ENCODE measurements around the gene ANKFN1. TPM values are rescaled to one million over a fixed set of nuclear protein-coding genes. Genes with fewer than 3 reads are reported as not detected.

Gene ANKFN1
- total RNA-seq, 1 donor from 2014 or later, result not detected

- H3K36me3 Mint-ChIP-seq (ENCODE audit: low read depth, unreplicated experiment), result no peaks in the 10 kb centered on the region
- Histone ChIP-seq H3K9ac (ENCODE audit: low read length) (no peak overlapping the region), H3K9me3 (ENCODE audit: insufficient read depth, low read depth, low read length) (no peaks in the 10 kb centered on the region), H3K36me3 (ENCODE audit: insufficient read depth, low read length) (no peaks in the 10 kb centered on the region), H3K79me2 (ENCODE audit: insufficient read depth, low read length) (no peaks in the 10 kb centered on the region), H3K4me1 (ENCODE audit: insufficient read depth, low read length) (no peaks in the 10 kb centered on the region), H2AFZ (ENCODE audit: low read depth, low read length) (peak overlapping the region; percentile 3), H3K27ac (ENCODE audit: low read depth, low read length) (no peak overlapping the region), H4K20me1 (ENCODE audit: insufficient read depth, low read length) (no peaks in the 10 kb centered on the region), H3K4me2 (ENCODE audit: low read length) (peak overlapping the region; percentile 52), H3K27me3 (ENCODE audit: insufficient read depth, low read length) (no peaks in the 10 kb centered on the region), H3K4me3 (ENCODE audit: insufficient read depth, low read depth, low read length) (no peak overlapping the region)
- TF ChIP-seq EZH2 (IDR thresholded peaks at IDR 0.05; ENCODE audit: insufficient read depth, low read length), result no peak
- no peak for TF ChIP-seq CTCF (IDR thresholded peaks at IDR 0.05; ENCODE audit: insufficient read depth, low read depth, low read length)
- no peaks in the 10 kb centered on the region for H3K9me3 Mint-ChIP-seq (ENCODE audit: unreplicated experiment)
- no peak overlapping the region for H3K4me3 Mint-ChIP-seq (ENCODE audit: unreplicated experiment)
- H3K4me1 Mint-ChIP-seq (ENCODE audit: low read depth, unreplicated experiment), result peaks cover 17% of the 10 kb centered on the region
- peak; percentile 39 for DNase-seq (ENCODE audit: low read depth)
- peak overlapping the region; percentile 77 for H3K27ac Mint-ChIP-seq (ENCODE audit: unreplicated experiment)
- no peaks in the 10 kb centered on the region for H3K27me3 Mint-ChIP-seq (ENCODE audit: low read depth, unreplicated experiment)
- FAIRE-seq, result peak; percentile 89
Measured at GRCh38 chr17:56440419-56440818, 287.1 kb downstream of the ANKFN1 start.

- Histone ChIP-seq H3K4me2 (ENCODE audit: low read length) (peak overlapping the region; percentile 5), H3K4me3 (ENCODE audit: insufficient read depth, low read depth, low read length) (no peak overlapping the region), H2AFZ (ENCODE audit: low read depth, low read length) (no peak overlapping the region), H3K9me3 (ENCODE audit: insufficient read depth, low read depth, low read length) (no peaks in the 10 kb centered on the region), H3K27me3 (ENCODE audit: insufficient read depth, low read length) (no peaks in the 10 kb centered on the region), H3K27ac (ENCODE audit: low read depth, low read length) (no peak overlapping the region), H3K4me1 (ENCODE audit: insufficient read depth, low read length) (no peaks in the 10 kb centered on the region), H3K9ac (ENCODE audit: low read length) (no peak overlapping the region), H3K79me2 (ENCODE audit: insufficient read depth, low read length) (no peaks in the 10 kb centered on the region), H3K36me3 (ENCODE audit: insufficient read depth, low read length) (no peaks in the 10 kb centered on the region), H4K20me1 (ENCODE audit: insufficient read depth, low read length) (no peaks in the 10 kb centered on the region)
- DNase-seq (ENCODE audit: low read depth) (peak; percentile 78), FAIRE-seq (no peak)
- H3K4me3 Mint-ChIP-seq (ENCODE audit: unreplicated experiment), result no peak overlapping the region
- H3K27me3 Mint-ChIP-seq (ENCODE audit: low read depth, unreplicated experiment), result no peaks in the 10 kb centered on the region
- H3K9me3 Mint-ChIP-seq (ENCODE audit: unreplicated experiment), result no peaks in the 10 kb centered on the region
- TF ChIP-seq EZH2 (IDR thresholded peaks at IDR 0.05; ENCODE audit: insufficient read depth, low read length) (no peak), CTCF (IDR thresholded peaks at IDR 0.05; ENCODE audit: insufficient read depth, low read depth, low read length) (no peak)
- peaks cover 17% of the 10 kb centered on the region for H3K4me1 Mint-ChIP-seq (ENCODE audit: low read depth, unreplicated experiment)
- H3K36me3 Mint-ChIP-seq (ENCODE audit: low read depth, unreplicated experiment), result no peaks in the 10 kb centered on the region
- H3K27ac Mint-ChIP-seq (ENCODE audit: unreplicated experiment), result no peak overlapping the region
Measured at GRCh38 chr17:56441308-56441707, 288.0 kb downstream of the ANKFN1 start.

- no peak for TF ChIP-seq CTCF (IDR thresholded peaks at IDR 0.05; ENCODE audit: insufficient read depth, low read depth, low read length)
- TF ChIP-seq EZH2 (IDR thresholded peaks at IDR 0.05; ENCODE audit: insufficient read depth, low read length), result no peak
- no peaks in the 10 kb centered on the region for H3K27me3 ChIP-seq (ENCODE audit: insufficient read depth, low read length)
- H3K4me3 ChIP-seq (ENCODE audit: insufficient read depth, low read depth, low read length), result no peak overlapping the region
- H3K36me3 Mint-ChIP-seq (ENCODE audit: low read depth, unreplicated experiment), result no peaks in the 10 kb centered on the region
- no peaks in the 10 kb centered on the region for H3K4me1 ChIP-seq (ENCODE audit: insufficient read depth, low read length)
- H3K27ac ChIP-seq (ENCODE audit: low read depth, low read length), result no peak overlapping the region
- DNase-seq (ENCODE audit: low read depth) (no peak), FAIRE-seq (no peak)
- H4K20me1 ChIP-seq (ENCODE audit: insufficient read depth, low read length), result no peaks in the 10 kb centered on the region
- no peak overlapping the region for H3K4me3 Mint-ChIP-seq (ENCODE audit: unreplicated experiment)
- H3K27ac Mint-ChIP-seq (ENCODE audit: unreplicated experiment), result no peak overlapping the region
- no peak overlapping the region for H2AFZ ChIP-seq (ENCODE audit: low read depth, low read length)
- H3K4me2 ChIP-seq (ENCODE audit: low read length), result no peak overlapping the region
- no peaks in the 10 kb centered on the region for H3K9me3 ChIP-seq (ENCODE audit: insufficient read depth, low read depth, low read length)
- H3K79me2 ChIP-seq (ENCODE audit: insufficient read depth, low read length), result no peaks in the 10 kb centered on the region
- peaks cover 8% of the 10 kb centered on the region for H3K27me3 Mint-ChIP-seq (ENCODE audit: low read depth, unreplicated experiment)
- H3K36me3 ChIP-seq (ENCODE audit: insufficient read depth, low read length), result no peaks in the 10 kb centered on the region
- peaks cover 6% of the 10 kb centered on the region for H3K4me1 Mint-ChIP-seq (ENCODE audit: low read depth, unreplicated experiment)
- H3K9ac ChIP-seq (ENCODE audit: low read length), result no peak overlapping the region
- H3K9me3 Mint-ChIP-seq (ENCODE audit: unreplicated experiment), result no peaks in the 10 kb centered on the region
Measured at GRCh38 chr17:56445692-56446411, 292.6 kb downstream of the ANKFN1 start.
